Measurements from ENCODE around the gene ACAN.

The ACAN gene

GRCh38 chr15:88788816-88789215 is 14.4 kb upstream of the ACAN start:
- DNase-seq (ENCODE audit: low read depth) = no peak
- no peak for TF ChIP-seq CTCF (conservative IDR thresholded peaks at IDR 0.05; ENCODE audit: low read depth, low read length)
- no peak overlapping the region for H3K4me3 ChIP-seq (ENCODE audit: low read length)

- DNase-seq (ENCODE audit: low read depth) = no peak
- no peak for TF ChIP-seq CTCF (conservative IDR thresholded peaks at IDR 0.05; ENCODE audit: low read depth, low read length)
- no peak overlapping the region for H3K4me3 ChIP-seq (ENCODE audit: low read length)
These were observed 12.8 kb upstream of the ACAN start for GRCh38 chr15:88790486-88790885.

- no peak for DNase-seq (ENCODE audit: low read depth)
- TF ChIP-seq CTCF (conservative IDR thresholded peaks at IDR 0.05; ENCODE audit: low read depth, low read length) = no peak
- H3K4me3 ChIP-seq (ENCODE audit: low read length) = no peak overlapping the region
These were observed 11.6 kb upstream of the ACAN start for GRCh38 chr15:88791637-88792036.

- no peak overlapping the region for H3K4me3 ChIP-seq (ENCODE audit: low read length)
- DNase-seq (ENCODE audit: low read depth) = no peak
- TF ChIP-seq CTCF (conservative IDR thresholded peaks at IDR 0.05; ENCODE audit: low read depth, low read length) = no peak
These were observed 10.6 kb upstream of the ACAN start for GRCh38 chr15:88792342-88793282.

GRCh38 chr15:88794001-88794400 is 9.2 kb upstream of the ACAN start:
- H3K4me3 ChIP-seq (ENCODE audit: low read length) = no peak overlapping the region
- no peak for DNase-seq (ENCODE audit: low read depth)
- TF ChIP-seq CTCF (conservative IDR thresholded peaks at IDR 0.05; ENCODE audit: low read depth, low read length) = no peak

GRCh38 chr15:88797663-88798339 is 5.4 kb upstream of the ACAN start:
- TF ChIP-seq CTCF (conservative IDR thresholded peaks at IDR 0.05; ENCODE audit: low read depth, low read length) = no peak
- no peak overlapping the region for H3K4me3 ChIP-seq (ENCODE audit: low read length)
- no peak for DNase-seq (ENCODE audit: low read depth)
